GM15510 (cell line): ENCODE data around the gene TACR1.

Source experiments
- POLR2A ChIP-seq: IDR thresholded peaks from 3 replicates; pipeline ENCODE4 v1.6.1; 2011; ENCODE audit warnings: borderline replicate concordance; ENCODE audit not compliant: insufficient read length; ENCODE audit errors: extremely low read depth

TACR1 gene, protein sequence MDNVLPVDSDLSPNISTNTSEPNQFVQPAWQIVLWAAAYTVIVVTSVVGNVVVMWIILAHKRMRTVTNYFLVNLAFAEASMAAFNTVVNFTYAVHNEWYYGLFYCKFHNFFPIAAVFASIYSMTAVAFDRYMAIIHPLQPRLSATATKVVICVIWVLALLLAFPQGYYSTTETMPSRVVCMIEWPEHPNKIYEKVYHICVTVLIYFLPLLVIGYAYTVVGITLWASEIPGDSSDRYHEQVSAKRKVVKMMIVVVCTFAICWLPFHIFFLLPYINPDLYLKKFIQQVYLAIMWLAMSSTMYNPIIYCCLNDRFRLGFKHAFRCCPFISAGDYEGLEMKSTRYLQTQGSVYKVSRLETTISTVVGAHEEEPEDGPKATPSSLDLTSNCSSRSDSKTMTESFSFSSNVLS

DNA sequence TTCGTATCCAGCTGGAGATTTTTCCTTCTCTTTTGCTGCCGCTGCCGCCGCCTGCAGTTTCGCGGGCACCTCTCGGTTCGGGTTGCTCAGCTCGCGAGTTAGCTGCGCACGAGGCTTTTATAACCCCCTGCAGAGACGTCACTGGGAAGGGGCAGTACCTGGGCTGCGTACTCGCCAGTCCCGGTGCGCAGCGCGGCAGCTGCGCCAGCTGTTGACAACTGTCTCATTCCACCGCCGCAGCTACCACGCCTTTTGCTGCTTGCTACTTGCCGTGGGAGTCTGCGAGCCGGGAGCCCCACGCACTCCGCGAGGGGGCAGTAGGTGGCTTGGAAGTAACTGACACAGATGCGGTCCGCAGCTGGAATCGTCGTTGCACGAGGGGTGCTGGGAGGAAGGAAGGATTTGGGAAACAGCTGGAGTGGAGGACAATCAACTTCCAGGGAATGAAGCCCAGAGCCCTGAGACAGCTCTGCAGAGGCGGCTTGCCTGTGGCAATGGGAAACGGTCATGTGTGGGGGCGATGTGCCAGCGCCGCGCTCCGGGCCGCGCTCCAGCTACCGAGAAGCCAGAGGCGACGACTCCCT is at the start of gene TACR1:
Gene TACR1, minus strand, starts transcription at position 93 of the 584 bp plus-strand sequence. CDS start 586 bp downstream, outside the sequence.
- no peak for TF ChIP-seq POLR2A

DNA sequence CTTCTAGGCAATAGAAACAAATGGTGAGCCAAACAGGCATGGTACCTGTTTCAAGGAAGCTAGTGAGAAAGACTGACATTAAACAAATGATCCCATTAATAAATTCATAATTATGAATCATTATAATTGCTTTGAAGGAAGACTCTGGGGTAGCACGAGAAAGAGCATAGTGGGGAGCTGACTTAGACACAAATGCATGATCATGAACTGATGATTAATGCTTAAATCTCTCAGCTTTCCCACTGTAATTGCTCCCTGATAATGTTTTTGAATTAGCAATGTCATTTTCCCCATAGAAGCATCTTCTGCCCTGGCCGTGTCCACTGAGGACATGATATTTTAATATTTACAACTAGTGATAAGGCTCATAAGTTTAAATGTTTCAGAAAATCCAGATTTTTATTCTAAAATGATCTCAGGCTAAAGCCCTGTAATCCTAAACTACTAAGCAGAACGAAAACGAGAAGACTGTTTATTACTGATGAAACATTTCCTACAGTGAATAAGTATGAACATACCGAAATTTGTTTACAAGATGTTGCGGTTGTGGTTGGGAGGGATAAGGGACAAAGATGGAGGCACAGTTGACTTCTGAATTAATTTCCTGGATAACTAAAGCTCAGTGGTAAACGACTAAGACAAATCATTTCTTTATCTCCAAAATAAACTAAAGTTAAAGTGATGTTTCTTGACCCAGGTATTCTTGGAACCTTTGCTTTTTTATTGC is 47.3 kb upstream of the TACR1 start:
- no peak for TF ChIP-seq POLR2A

DNA sequence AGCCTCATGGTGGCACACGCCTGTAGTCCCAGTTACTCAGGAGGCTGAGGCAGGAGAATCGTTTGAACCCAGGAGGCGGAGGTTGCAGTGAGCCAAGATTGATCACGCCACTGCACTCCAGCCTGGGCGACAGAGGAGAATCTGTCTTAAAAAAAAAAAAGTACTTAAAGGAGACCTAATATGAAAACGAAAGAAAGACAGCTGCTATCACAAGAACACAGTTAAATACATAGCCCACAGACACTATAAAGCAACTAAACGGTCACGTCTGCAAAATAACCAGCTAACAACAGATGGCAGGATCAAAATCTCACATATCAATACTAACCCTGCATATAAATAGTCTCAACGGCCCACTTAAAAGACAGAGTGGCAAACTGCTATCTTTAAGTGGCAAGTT is 43.9 kb upstream of the TACR1 start:
- TF ChIP-seq POLR2A, result no peak

DNA sequence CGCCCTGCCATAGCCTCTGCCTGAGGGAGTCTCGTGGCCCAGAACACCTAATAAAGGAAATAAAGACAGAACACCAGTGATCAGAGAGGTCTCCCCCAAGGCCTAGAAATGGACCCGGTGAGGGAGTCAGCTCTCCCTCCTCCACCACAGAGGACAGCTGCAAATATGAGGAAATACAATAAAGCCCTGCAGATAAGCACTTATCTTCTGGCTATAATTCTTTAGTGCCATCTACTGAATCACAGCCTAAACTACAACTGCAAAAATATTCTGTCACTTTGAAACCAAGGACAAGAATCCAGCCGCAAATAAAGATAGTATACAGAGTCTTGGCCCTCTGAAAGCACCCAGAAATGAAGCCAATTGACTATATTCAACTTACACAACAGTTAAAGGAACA is 42.4 kb upstream of the TACR1 start:
- TF ChIP-seq POLR2A, result no peak

DNA sequence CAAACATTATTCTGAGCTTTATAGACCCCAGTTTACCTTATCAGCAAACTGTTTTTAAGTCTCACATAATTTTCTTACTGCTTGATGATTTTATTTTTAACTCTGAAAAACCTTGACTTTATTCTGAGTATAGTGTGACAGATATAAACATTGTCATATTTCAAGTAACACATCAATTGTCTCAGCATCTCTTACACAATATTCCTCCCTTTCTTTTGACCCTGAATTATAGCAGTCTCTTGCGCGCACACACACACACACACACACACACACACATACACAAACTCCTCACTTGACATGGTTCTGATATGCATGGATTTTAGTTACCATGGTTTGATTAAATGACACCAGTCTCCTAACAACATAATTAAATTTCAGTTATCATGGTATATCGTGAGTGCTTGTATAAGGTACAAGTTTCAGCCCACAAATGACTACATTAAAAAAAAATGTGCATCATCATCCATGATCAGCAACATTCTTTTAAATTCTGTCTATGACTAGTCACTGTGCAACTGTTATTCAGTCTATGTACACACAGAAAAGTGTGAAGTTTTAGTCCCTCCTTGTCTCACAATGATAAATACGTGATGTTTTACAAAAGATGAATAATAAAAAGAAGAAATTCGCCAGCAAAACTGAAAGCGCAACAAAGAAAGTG is 39.5 kb upstream of the TACR1 start:
- TF ChIP-seq POLR2A, result no peak

DNA sequence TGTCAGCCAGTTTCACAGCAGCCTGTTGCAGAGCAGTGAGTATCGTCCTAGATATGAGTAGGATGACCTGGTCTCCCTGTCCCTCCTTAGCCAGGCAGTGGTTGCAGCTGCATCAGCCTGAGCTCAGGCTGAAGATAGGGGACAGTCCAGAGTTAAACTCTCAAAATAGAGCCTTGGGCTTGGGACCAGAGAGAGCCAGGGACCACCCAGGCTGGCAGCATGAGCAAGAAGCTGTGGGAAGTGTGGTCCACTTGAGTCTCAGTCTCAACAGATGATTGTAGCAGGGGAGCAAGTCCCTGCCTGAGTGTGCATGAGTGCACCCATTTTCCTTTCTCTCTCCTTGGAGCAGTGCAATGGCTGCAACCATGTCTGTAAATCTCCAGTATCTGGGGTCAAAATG is 38.0 kb upstream of the TACR1 start:
- no peak for TF ChIP-seq POLR2A

DNA sequence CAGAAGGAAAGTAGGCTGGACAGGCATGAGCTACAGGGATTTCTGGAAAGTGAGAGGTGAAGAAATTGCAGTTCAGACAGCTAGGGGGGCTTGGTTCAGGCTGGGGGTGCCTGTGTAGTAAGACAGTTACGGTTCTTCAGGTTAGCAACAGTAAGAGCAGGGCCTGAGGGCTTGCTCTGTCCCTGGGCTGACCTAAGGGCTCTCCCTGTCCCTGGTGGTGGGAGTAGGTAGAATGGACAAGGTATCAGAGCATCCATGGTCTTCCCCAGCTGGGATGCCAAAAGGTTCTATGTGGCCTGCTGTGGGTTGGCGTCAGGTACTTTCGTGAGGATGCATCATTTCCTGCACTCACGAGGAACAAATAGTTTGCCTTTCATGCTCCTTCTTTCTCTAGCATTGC is 34.6 kb upstream of the TACR1 start:
- TF ChIP-seq POLR2A, result no peak

DNA sequence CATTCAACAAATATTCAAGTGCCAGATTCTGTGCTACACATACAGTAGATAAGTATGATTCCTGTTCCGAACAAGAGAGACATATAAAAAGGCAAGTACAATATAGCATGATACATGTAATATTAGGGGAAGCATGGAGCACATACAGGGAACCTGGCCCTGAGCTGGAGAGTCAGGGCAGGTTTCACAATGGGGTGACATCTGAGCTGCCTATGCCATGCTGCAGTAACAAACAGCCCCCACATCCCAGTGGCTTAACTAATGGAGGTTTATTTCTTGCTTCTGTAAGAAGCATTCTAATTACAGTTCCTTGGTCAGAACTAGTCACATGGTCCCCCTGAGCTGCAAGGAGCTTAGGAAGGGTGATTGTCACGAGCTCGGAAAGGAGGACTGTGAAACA is 27.3 kb upstream of the TACR1 start:
- TF ChIP-seq POLR2A, result no peak

DNA sequence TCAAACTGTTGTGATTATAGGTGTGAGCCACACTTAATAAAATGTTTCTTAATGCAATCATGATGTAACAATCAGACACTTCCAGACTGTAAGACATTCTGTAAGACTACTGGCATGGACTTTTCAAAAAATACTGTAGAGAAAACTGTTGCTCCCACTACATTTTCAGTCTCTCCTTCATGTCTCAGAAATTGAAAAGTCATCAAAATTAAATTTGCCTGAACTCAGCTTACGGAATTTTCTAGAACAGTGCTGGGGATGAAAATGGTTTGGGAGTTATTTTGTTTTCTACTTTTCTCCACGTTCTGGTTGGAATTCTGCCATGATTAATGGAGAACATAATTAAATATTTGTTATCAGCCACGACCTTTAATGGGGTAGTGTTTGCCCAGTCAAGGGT is 26.8 kb upstream of the TACR1 start:
- no peak for TF ChIP-seq POLR2A

DNA sequence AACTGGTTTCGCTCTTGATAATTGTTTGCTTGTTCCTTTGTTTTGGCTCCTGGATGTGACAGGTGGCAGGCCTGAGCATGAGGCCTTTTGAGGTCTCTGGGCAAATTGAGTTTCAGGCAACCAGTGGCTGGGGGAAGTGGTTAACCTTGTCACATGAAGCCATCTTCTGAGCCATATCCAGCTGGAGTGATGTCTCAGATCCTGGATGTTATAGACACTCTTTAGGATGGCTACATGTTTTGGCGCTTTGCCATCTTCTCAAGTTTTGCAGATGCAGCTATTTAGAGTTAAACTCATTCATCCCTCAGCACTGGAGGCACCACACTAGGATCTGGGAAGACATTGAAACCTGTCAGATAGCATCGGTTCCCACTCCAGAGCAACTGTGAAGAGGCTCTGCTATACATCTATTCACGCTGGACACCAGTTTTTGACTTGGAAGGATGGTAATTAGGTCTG is 25.3 kb upstream of the TACR1 start:
- TF ChIP-seq POLR2A, result no peak

DNA sequence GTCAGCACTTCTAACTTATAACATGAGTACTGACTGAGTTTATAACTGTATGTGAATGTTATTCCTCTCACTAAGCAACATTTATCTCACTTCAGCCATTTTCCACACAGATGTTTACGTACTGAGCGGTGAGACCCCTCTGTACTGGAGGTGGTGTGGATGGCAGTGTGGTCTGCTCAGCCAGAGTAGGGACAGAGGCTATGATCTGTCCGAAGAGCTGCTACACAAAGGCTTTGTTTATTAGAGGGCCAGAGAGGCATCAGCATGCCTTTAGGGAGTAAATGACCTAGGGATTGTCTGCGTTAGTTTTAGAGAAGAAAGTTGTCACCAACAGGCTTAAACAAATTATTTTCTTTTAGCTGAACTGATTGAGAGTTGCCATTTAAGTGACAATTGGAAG is 23.2 kb upstream of the TACR1 start:
- no peak for TF ChIP-seq POLR2A

DNA sequence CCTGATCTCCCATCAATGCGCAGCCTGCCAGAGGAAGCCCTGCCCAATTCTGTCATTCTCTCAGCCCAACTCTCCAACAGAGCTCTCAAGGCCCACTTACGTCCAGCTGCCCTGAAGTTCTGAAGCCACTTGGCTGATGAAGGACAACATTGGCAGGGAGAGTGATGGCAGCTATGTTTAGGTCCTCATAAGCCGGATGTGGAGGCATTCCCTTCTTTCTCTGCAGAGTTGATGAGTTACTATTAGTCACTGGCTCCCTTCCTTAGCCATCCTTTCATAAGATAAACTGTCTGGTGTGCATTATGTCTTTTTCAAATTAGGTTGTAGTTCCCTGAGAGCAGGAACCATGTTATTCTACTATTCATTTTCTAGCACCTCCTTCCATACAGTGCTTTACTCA is 22.5 kb upstream of the TACR1 start:
- no peak for TF ChIP-seq POLR2A

DNA sequence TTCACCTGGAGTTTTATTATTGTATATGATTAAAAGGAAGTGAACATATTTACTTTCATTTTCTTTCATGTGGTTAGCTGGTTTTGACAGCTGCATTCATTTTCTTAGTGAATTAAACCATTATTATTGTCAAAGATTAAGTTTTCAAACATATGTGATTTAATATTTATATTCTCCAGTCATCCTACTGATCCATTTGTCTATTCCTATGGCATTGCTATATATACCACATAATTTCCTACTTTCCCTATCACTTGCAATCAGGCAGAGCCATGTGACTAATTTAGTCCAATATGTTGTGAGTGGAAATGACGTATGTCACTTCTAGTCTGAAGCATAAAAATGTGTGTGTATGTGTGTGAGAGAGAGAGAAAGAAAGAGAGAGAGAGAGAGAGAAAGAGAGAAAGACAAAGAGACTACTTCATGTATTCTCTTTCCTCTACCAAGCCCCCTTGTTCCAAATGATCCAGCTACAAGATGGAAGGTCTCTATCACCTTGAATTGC is 12.0 kb upstream of the TACR1 start:
- no peak for TF ChIP-seq POLR2A

DNA sequence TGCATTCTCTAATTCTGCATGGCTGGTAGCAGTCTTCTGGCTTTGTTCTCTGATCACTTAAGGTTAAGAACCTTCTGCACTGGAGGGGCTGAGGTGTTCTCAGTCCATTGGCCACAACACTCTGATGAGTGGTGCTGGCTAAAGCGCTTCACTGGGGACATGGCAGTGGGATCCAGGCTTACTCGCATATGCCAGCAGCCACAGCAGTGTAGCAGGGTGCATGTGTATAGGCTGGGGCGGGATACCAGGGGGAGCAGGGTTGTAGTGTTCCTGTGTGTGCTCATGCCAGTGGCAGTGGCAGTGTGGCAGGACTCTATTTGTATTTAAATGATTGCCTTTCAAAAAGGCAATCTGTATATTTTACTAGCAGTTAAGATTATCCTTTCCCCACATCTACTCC is 11.1 kb upstream of the TACR1 start:
- TF ChIP-seq POLR2A, result no peak

DNA sequence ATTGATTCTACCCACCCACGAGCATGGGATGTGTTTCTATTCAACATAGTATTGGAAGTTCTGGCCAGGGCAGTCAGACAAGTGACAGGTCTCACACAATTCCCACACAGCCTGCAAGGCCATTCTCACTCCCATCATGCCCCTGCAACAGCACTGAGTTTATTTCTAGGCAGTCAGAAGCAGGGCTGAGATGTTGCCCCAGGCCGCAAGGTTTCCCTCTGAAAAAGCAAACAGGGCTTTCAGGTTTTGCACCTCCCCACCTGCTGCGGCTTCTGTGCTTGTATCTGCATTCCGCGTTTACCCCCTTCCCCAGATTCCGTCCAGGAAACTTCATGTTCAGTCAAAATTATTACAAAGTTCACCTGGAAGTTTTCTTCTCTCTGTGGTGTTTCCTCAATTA is 9.4 kb upstream of the TACR1 start:
- no peak for TF ChIP-seq POLR2A

DNA sequence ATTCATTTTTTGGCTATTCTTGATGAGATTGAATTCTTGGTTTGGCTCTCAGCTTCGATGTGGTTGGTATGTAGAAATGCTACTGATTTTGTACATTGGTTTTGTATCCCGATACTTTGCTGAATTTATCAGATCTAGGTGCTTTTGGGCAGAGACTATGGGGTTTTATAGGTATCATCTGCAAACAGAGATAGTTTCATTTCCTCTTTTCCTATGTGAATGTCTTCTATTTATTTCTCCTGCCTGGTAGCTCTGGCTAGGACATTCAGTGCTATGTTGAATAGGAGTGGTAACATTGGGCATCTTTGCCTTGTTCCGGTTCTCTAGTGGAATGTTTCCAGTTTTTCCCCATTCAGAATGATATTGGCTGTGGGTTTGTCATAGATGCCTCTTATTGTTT is 5.5 kb upstream of the TACR1 start:
- no peak for TF ChIP-seq POLR2A

DNA sequence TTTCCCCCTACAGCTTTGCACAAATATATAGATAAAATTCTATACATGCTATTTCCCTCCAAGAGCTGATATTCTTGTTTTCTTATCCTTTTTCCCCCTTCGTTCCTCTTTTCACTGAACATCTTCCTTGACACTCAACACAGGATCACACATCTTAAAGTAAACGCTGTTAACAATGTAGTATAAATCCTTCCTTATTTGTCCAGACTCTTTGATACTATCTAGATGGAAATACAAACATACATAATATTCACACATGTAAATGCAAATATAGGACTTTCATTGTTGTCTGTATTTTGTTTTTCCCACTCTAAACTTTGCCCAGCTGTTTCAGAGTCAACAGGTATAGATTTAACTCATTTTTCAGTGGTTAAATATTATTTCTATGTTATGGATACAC is 3.0 kb upstream of the TACR1 start:
- no peak for TF ChIP-seq POLR2A
